ENCODE results near the gene ANKS6.

- no peak for TF ChIP-seq POLR2A (IDR thresholded peaks at IDR 0.05)
- no peak for TF ChIP-seq CTCF (IDR thresholded peaks at IDR 0.05)
Observed at GRCh38 chr9:98786750-98787510, 9.4 kb downstream of the ANKS6 start.

Data from esophagus squamous epithelium (tissue), 4 donors.